HCT116 (cell line): ENCODE results near the gene ATP2B3. TPM values are rescaled to one million over a fixed set of nuclear protein-coding genes. Genes with fewer than 3 reads are reported as not detected.

ENCODE experiments used
- ATAC-seq: fragments of 200-7000 bp; cut with Tn5 transposase; 2 replicates; pipeline ENCODE4 v1.9.1; 2020; ENCODE audit warnings: mild to moderate bottlenecking, moderate library complexity
- BruUV-seq: library from RNA; stranded (reverse); fragments of 400-500 nt; replicated peaks from 2 replicates; lab custom pipeline; 2021; lab: Mats Ljungman, UMichigan
- CTCF ChIA-PET: fragments of 300-600 bp; sonication (Branson Sonifier 250); formaldehyde crosslinking; loops from one replicate; lab custom pipeline; 2021; ENCODE audit warnings: antibody characterized with exemption; lab: Charles Lee
- POLR2A ChIA-PET: fragments of 300-600, 350-600 bp; sonication (Branson Sonifier 250); formaldehyde crosslinking; loops from one replicate; lab custom pipeline; 2021; ENCODE audit warnings: antibody characterized with exemption; lab: Charles Lee
- RAD21 ChIA-PET, 2 experiments: fragments of 300-600 bp; sonication (Branson Sonifier 250); formaldehyde crosslinking; loops; one replicate each; lab custom pipeline; 2023; ENCODE audit warnings: low total read pairs in 2 of 2; ENCODE audit not compliant: uncharacterized antibody in 2 of 2, unreplicated experiment in 2 of 2, low non-redundant PET in 1 of 2; lab: Charles Lee
- DNase-seq: peaks from one replicate; pipeline ENCODE4 v3.0.0-alpha.2; 2010; ENCODE audit warnings: low read depth, low spot score
- H2AFZ ChIP-seq: fragments of 200-600 bp; shearing (Covaris generic), sonication (generic); 2 replicates; pipeline ENCODE4 v1.6.1; 2017; ENCODE audit warnings: low read depth, mixed run types, mixed read lengths, antibody characterized with exemption, low read length; ENCODE audit not compliant: poor library complexity, severe bottlenecking
- H3K27ac ChIP-seq: 2 replicates; pipeline ENCODE4 v1.5.1; 2012; ENCODE audit warnings: low read depth, low read length
- H3K27me3 ChIP-seq: fragments of 200-600 bp; sonication (generic); 2 replicates; pipeline ENCODE4 v1.6.1; 2016; ENCODE audit warnings: mixed run types, low read length, mixed read lengths; ENCODE audit not compliant: insufficient read depth
- H3K36me3 ChIP-seq, 2 experiments: fragments of 200-500 bp in 1 of 2; fragments of 200-600 bp in 1 of 2; sonication (Bioruptor generic) in 1 of 2; sonication (generic) in 1 of 2; 2 replicates each; pipeline versions ENCODE4 v1.5.1 to v1.6.1; 2014 to 2016; ENCODE audit warnings: low read length in 2 of 2, inconsistent platforms in 1 of 2, mixed read lengths in 1 of 2, mixed run types in 1 of 2; ENCODE audit not compliant: insufficient read depth in 2 of 2, control insufficient read depth in 1 of 2
- H3K4me1 ChIP-seq, 2 experiments: fragments of 200-600 bp in 1 of 2; sonication (generic) in 1 of 2; 2 replicates each; pipeline versions ENCODE4 v1.5.1 to v1.6.1; 2012 to 2017; ENCODE audit warnings: low read length in 2 of 2, inconsistent platforms in 1 of 2, mild to moderate bottlenecking in 1 of 2, mixed read lengths in 1 of 2, mixed run types in 1 of 2, moderate library complexity in 1 of 2; ENCODE audit not compliant: insufficient read depth in 2 of 2, control insufficient read depth in 1 of 2
- H3K4me2 ChIP-seq: fragments of 200-600 bp; sonication (generic); 2 replicates; pipeline ENCODE4 v1.6.1; 2017; ENCODE audit warnings: mixed run types, low read length, mixed read lengths
- H3K4me3 ChIP-seq, 2 experiments: fragments of 200-600 bp in 1 of 2; sonication (generic) in 1 of 2; replicated peaks in 1 of 2; 2 replicates each; pipeline ENCODE4 v1.5.1; 2011 to 2016; ENCODE audit warnings: low read length in 2 of 2, control low read depth in 1 of 2, low read depth in 1 of 2, mild to moderate bottlenecking in 1 of 2, mixed read lengths in 1 of 2, mixed run types in 1 of 2
- H3K79me2 ChIP-seq: fragments of 200-600 bp; sonication (generic); 2 replicates; pipeline ENCODE4 v1.6.1; 2017; ENCODE audit warnings: mild to moderate bottlenecking, mixed run types, low read length, moderate library complexity, mixed read lengths; ENCODE audit not compliant: insufficient read depth
- H3K9ac ChIP-seq: fragments of 200-600 bp; sonication (generic); 2 replicates; pipeline ENCODE4 v1.6.1; 2016; ENCODE audit warnings: low read length, mixed read lengths
- H3K9me2 ChIP-seq: fragments of 200-600 bp; sonication (generic), shearing (Covaris generic); 2 replicates; pipeline ENCODE4 v1.6.1; 2017; ENCODE audit warnings: mixed run types, mild to moderate bottlenecking, moderate library complexity; ENCODE audit not compliant: insufficient read depth
- H3K9me3 ChIP-seq, 2 experiments: fragments of 200-500 bp in 1 of 2; fragments of 200-600 bp in 1 of 2; sonication (Bioruptor generic) in 1 of 2; sonication (generic) in 1 of 2; 2 replicates each; pipeline ENCODE4 v1.6.1; 2014 to 2017; ENCODE audit warnings: low read length in 2 of 2, mixed read lengths in 2 of 2, inconsistent platforms in 1 of 2, low read depth in 1 of 2, mild to moderate bottlenecking in 1 of 2, mixed run types in 1 of 2, moderate library complexity in 1 of 2; ENCODE audit not compliant: control insufficient read depth in 1 of 2, insufficient read depth in 1 of 2
- H4K20me1 ChIP-seq: fragments of 200-600 bp; sonication (generic), shearing (Covaris generic); 2 replicates; pipeline ENCODE4 v1.6.1; 2017; ENCODE audit warnings: mixed run types, mild to moderate bottlenecking, moderate library complexity; ENCODE audit not compliant: insufficient read depth
- CBX3 ChIP-seq: IDR thresholded peaks from 2 replicates; pipeline ENCODE4 v1.6.1; 2012; ENCODE audit warnings: low read depth
- CEBPB ChIP-seq: IDR thresholded peaks from 2 replicates; pipeline ENCODE4 v1.6.1; 2012; ENCODE audit warnings: low read depth
- CTCF ChIP-seq, 3 experiments: fragments of 200-600 bp in 1 of 3; sonication (generic) in 1 of 3; IDR thresholded peaks in 2 of 3; conservative IDR thresholded peaks in 1 of 3; 2 replicates each; pipeline ENCODE4 v1.5.1; 2012 to 2017; ENCODE audit warnings: low read depth in 2 of 3, low read length in 2 of 3, antibody characterized with exemption in 1 of 3, borderline replicate concordance in 1 of 3, control low read depth in 1 of 3, mild to moderate bottlenecking in 1 of 3, mixed read lengths in 1 of 3, mixed run types in 1 of 3, moderate library complexity in 1 of 3; ENCODE audit not compliant: insufficient read depth in 1 of 3
- EGR1 ChIP-seq: IDR thresholded peaks from 2 replicates; pipeline ENCODE4 v1.6.1; 2012; ENCODE audit warnings: low read depth
- EZH2 ChIP-seq: fragments of 200-600 bp; sonication (generic); IDR thresholded peaks from 2 replicates; pipeline ENCODE4 v1.6.1; 2017; ENCODE audit warnings: antibody characterized with exemption, mixed run types
- EZH2phosphoT487 ChIP-seq: fragments of 200-600 bp; IDR thresholded peaks from 2 replicates; pipeline ENCODE4 v1.6.1; 2018; ENCODE audit warnings: antibody characterized with exemption, borderline replicate concordance
- FOSL1 ChIP-seq: IDR thresholded peaks from 2 replicates; pipeline ENCODE4 v1.6.1; 2012; ENCODE audit warnings: low read depth
- JUND ChIP-seq: IDR thresholded peaks from 2 replicates; pipeline ENCODE4 v1.6.1; 2012
- POLR2A ChIP-seq: IDR thresholded peaks from 2 replicates; pipeline ENCODE4 v1.7.0; 2011; ENCODE audit warnings: borderline replicate concordance; ENCODE audit not compliant: insufficient read depth, insufficient read length; ENCODE audit errors: extremely low read depth
- RAD21 ChIP-seq: IDR thresholded peaks from 2 replicates; pipeline ENCODE4 v1.6.1; 2012; ENCODE audit warnings: low read depth, mild to moderate bottlenecking
- SP1 ChIP-seq: IDR thresholded peaks from 2 replicates; pipeline ENCODE4 v1.6.1; 2012; ENCODE audit warnings: low read depth
- SRF ChIP-seq: IDR thresholded peaks from 2 replicates; pipeline ENCODE4 v1.6.1; 2012; ENCODE audit warnings: low read depth
- TCF7L2 ChIP-seq: IDR thresholded peaks from 2 replicates; pipeline ENCODE4 v1.7.0; 2011; ENCODE audit warnings: borderline replicate concordance, inconsistent platforms; ENCODE audit not compliant: insufficient read depth, insufficient read length; ENCODE audit errors: extremely low read depth
- YY1 ChIP-seq: IDR thresholded peaks from 2 replicates; pipeline ENCODE4 v1.6.1; 2011; ENCODE audit warnings: low read length, low read depth, moderate library complexity, mild to moderate bottlenecking; ENCODE audit not compliant: insufficient replicate concordance; ENCODE audit errors: extremely low read depth
- ZFX ChIP-seq: fragments of 450-650 bp; IDR thresholded peaks from 2 replicates; pipeline ENCODE4 v1.6.1; 2017
- ZNF274 ChIP-seq: fragments of 200-500 bp; sonication (Bioruptor generic); IDR thresholded peaks from 2 replicates; pipeline ENCODE4 v1.6.1; 2014; ENCODE audit warnings: mild to moderate bottlenecking, low read depth, low read length, inconsistent platforms
- intact Hi-C: fragments of 100-400 bp; cut with micrococcal nuclease; formaldehyde crosslinking; loops from 2 replicates; pipeline ENCODE4 v1.10.0; 2022
- total RNA-seq: library from RNA; stranded (reverse); gene quantifications from one replicate; pipeline ENCODE4 v1.2.1, GENCODE V29; 2021; ENCODE audit not compliant: unreplicated experiment

The ATP2B3 gene
- total RNA-seq, 1 experiment from 2014 or later = not detected

DNA sequence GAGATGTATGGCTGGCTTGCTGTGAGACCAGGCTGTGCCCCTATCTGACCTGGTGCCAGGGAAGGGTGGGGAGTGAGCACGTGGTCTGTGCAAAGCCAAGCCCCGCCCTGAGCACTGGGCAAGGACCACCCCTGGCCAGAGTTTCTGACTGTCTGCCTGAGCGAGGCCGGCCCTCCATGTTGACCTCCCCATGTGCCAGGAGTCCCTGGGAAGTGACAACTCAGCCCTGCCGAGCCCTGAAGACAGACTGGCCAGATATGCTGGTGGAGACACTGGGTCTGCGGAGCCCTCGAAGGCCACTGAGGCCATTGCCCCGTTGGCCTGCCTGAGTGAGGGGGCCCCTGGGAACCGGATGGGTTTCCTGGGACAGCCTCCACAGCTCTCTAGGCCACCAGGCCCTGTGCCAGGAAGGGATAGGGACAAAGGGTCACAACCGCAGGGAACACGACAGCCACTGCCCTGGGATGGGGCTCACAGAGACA, 29.8 kb upstream of the ATP2B3 start (continued):
- TF ChIP-seq CEBPB = no peak
- TF ChIP-seq, all 23 proteins: peak for 0

DNA sequence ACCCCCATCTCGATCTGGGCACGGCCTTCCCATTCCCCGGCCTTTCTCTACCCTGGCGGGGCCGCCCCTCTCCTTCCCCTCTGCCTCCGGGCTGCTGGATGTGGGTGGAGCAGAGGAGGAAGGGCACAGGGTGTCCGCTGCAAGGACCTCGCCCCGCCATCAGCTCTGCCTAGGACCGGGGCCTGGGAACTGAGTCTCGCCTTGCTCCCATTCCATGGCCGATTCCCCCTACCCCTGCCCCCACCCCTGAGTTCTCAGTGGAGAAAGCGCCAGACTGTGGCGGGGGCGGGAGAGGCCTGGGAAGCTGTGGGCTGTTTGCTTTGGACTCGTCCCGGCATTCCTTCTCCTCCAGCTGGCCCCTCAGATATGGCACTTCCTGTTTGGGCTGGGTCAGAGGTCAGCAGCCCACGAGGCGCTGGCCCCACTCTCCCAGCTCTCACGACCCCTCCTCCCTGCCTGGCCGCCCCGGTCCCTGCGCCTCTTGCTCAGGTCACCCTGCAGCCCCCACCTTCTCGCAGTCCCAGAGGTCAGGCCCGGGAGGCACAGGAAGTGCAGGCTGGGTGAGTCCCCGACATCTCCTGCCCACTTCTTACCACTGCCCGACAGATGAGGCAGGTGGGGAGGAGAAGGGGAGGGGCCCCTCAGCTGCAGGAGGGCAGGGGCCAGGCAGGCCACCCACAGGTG, 29.1 kb upstream of the ATP2B3 start:
- H3K9me2 ChIP-seq = no peaks in the 10 kb centered on the region
- H3K9me3 ChIP-seq = no peaks in the 10 kb centered on the region
- H3K36me3 ChIP-seq = no peaks in the 10 kb centered on the region
- H4K20me1 ChIP-seq = no peaks in the 10 kb centered on the region
- H3K9ac ChIP-seq = no peak overlapping the region
- no peak overlapping the region for H3K27ac ChIP-seq
- intact Hi-C loops = no loop called here
- no peaks in the 10 kb centered on the region for H3K79me2 ChIP-seq
- BruUV-seq = no TSS peak
- no peak overlapping the region for H2AFZ ChIP-seq
- ATAC-seq (no peak), DNase-seq (no peak)
- no peak overlapping the region for H3K4me2 ChIP-seq
- H3K4me3 ChIP-seq = no peak overlapping the region
- RAD21 ChIA-PET = no interaction called here
- TF ChIP-seq JUND = no peak
- POLR2A ChIA-PET = no interaction called here
- H3K4me1 ChIP-seq = no peaks in the 10 kb centered on the region
- H3K27me3 ChIP-seq = no peaks in the 10 kb centered on the region
- CTCF ChIA-PET = no interaction called here

- Histone ChIP-seq H3K36me3 (no peaks in the 10 kb centered on the region), H3K4me1 (no peaks in the 10 kb centered on the region), H3K79me2 (no peaks in the 10 kb centered on the region), H3K9ac (no peak overlapping the region), H2AFZ (no peak overlapping the region), H3K9me2 (no peaks in the 10 kb centered on the region), H3K27ac (no peak overlapping the region), H3K4me2 (no peak overlapping the region), H3K27me3 (no peaks in the 10 kb centered on the region), H4K20me1 (no peaks in the 10 kb centered on the region), H3K9me3 (no peaks in the 10 kb centered on the region), H3K4me3 (no peak overlapping the region)
- ChIA-PET RAD21 (no interaction called here), POLR2A (no interaction called here), CTCF (no interaction called here)
- no TSS peak for BruUV-seq
- intact Hi-C loops = no loop called here
- ATAC-seq (no peak), DNase-seq (no peak)
- TF ChIP-seq CBX3 (no peak), SRF (no peak), RAD21 (no peak), TCF7L2 (no peak), POLR2A (no peak), EZH2phosphoT487 (no peak), YY1 (no peak), SP1 (no peak), CTCF (IDR thresholded peaks at IDR 0.05 in 2 of 3, conservative IDR thresholded peaks at IDR 0.05 in 1 of 3; ENCODE audit: borderline replicate concordance in 1 of 3, insufficient read depth in 1 of 3, low read depth in 2 of 3, low read length in 2 of 3) (no peak), CEBPB (no peak), EZH2 (no peak), JUND (no peak), FOSL1 (no peak), ZNF274 (no peak), EGR1 (no peak), ZFX (no peak)
Measured at GRCh38 chrX:153490217-153490930, 27.1 kb upstream of the ATP2B3 start.
